GM21619 (cell line): ENCODE measurements around the gene MACROH2A2.
"Not testable (repeated sequence)": the region's sequence is repeated elsewhere in the genome, so short reads cannot be mapped to it uniquely, and the experiment has no call there.

Experiments used
- ATAC-seq: cut with Tn5 transposase; IDR thresholded peaks from one replicate; pipeline ENCODE4 v1.9.1; 2021; ENCODE audit not compliant: unreplicated experiment

MACROH2A2 gene

GRCh38 chr10:70066190-70066589 lies 13.5 kb downstream of the MACROH2A2 start:
- ATAC-seq, result no peak

GRCh38 chr10:70067586-70067985 lies 14.9 kb downstream of the MACROH2A2 start:
- no peak for ATAC-seq

- no peak for ATAC-seq
These were observed 16.3 kb downstream of the MACROH2A2 start for GRCh38 chr10:70068925-70069324.

GRCh38 chr10:70069346-70069745 lies 16.7 kb downstream of the MACROH2A2 start:
- ATAC-seq, result no peak

- no peak for ATAC-seq
These were observed 18.2 kb downstream of the MACROH2A2 start for GRCh38 chr10:70070834-70071233.

- no peak for ATAC-seq
These were observed 21.5 kb downstream of the MACROH2A2 start for GRCh38 chr10:70074165-70074564.

- ATAC-seq, result no peak
These were observed 22.3 kb downstream of the MACROH2A2 start for GRCh38 chr10:70074971-70075370.

GRCh38 chr10:70078329-70078728 lies 25.7 kb downstream of the MACROH2A2 start:
- ATAC-seq, result no peak

GRCh38 chr10:70078937-70079336 lies 26.3 kb downstream of the MACROH2A2 start:
- ATAC-seq, result no peak

- not testable (repeated sequence) for ATAC-seq
These were observed 28.1 kb downstream of the MACROH2A2 start for GRCh38 chr10:70080789-70081188.

GRCh38 chr10:70084189-70084588 lies 31.5 kb downstream of the MACROH2A2 start:
- ATAC-seq, result no peak

- ATAC-seq, result no peak
These were observed 33.4 kb downstream of the MACROH2A2 start for GRCh38 chr10:70085975-70086613.

GRCh38 chr10:70087616-70088307 lies 35.1 kb downstream of the MACROH2A2 start:
- ATAC-seq, result no peak

- ATAC-seq, result no peak
These were observed 35.7 kb downstream of the MACROH2A2 start for GRCh38 chr10:70088308-70088698.

GRCh38 chr10:70090013-70090412 lies 37.4 kb downstream of the MACROH2A2 start:
- no peak for ATAC-seq

- no peak for ATAC-seq
These were observed 38.3 kb downstream of the MACROH2A2 start for GRCh38 chr10:70090951-70091350.

GRCh38 chr10:70092389-70092718 lies 39.7 kb downstream of the MACROH2A2 start:
- no peak for ATAC-seq

- ATAC-seq, result no peak
These were observed 40.8 kb downstream of the MACROH2A2 start for GRCh38 chr10:70093335-70093944.

GRCh38 chr10:70094250-70094649 lies 41.6 kb downstream of the MACROH2A2 start:
- ATAC-seq, result no peak

GRCh38 chr10:70096016-70096704 lies 43.5 kb downstream of the MACROH2A2 start:
- ATAC-seq, result no peak

- ATAC-seq, result no peak
These were observed 44.2 kb downstream of the MACROH2A2 start for GRCh38 chr10:70096705-70097420.
